GM21381 (cell line): ENCODE results near the gene SKOR1.

Experiments used
- ATAC-seq: cut with Tn5 transposase; IDR thresholded peaks from one replicate; pipeline ENCODE4 v1.9.1; 2021; ENCODE audit warnings: mild to moderate bottlenecking, moderate library complexity; ENCODE audit not compliant: unreplicated experiment

SKOR1 gene

GRCh38 chr15:67832031-67832551 lies 6.8 kb downstream of the SKOR1 start:
- ATAC-seq, result no peak

GRCh38 chr15:67832897-67833709 lies 7.8 kb downstream of the SKOR1 start:
- no peak for ATAC-seq

- ATAC-seq, result no peak
Observed at GRCh38 chr15:67833710-67834511, 8.6 kb downstream of the SKOR1 start.

- no peak for ATAC-seq
Observed at GRCh38 chr15:67834581-67835296, 9.4 kb downstream of the SKOR1 start.

DNA sequence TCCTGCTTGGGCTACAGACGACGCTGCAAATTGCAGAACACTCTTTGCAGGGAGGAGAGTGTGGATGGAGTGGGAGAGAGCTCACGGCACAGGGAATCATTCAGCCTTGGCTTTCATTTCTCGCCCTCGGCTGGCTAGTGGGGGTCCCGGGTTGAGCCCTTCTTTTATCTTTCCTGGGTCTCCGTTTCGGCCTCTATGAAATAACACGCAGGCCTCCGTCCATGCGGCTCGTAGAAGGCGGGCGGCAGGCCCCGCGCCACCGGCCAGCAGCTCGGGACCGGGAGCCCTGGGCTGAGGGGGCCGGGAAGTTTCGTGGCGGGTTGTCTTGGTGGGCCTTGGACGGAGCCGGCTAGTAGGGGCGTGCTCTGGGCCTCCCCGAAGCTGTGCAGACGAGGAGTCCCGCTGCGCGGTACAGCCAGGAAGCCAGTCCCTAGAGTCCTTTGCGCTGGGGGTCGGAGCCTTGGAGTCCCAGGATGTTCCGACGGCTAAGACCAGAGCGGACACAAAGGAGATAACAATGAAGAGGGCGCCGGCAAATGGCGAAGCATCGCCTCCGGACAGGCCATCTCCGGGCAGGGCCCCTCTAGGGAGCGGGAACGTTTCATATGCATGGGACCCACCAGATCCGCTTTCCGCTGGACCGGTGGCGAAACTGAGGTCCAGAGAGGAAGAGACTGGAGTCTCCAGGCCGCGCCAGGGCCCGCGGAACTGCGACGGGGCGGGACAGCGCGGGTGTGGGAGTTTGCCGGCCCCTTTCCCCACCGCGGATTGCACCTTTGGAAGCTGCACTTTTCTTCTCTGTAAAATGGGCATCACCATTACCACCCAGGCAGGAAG lies 10.2 kb downstream of the SKOR1 start:
- ATAC-seq, result no peak

DNA sequence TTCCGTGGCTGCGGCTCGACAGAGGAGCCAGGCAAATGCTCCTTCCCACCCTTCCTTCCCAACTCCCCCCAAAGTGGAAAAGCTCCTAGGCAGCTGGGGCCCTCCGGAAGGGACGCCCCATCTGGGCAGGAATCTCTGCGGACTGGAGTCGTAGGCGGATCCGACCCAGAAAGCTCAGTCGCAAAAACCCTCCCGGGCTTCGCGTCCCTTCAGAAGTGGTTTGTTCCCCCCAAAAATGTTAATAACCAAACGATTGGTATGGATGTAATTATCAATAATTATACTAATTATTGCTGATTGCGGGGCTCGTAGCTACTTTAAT lies 10.8 kb downstream of the SKOR1 start:
- ATAC-seq, result no peak

- ATAC-seq, result no peak
Observed at GRCh38 chr15:67836477-67836876, 11.2 kb downstream of the SKOR1 start.

- ATAC-seq, result no peak
Observed at GRCh38 chr15:67836955-67837354, 11.6 kb downstream of the SKOR1 start.

GRCh38 chr15:67838789-67839332 lies 13.6 kb downstream of the SKOR1 start:
- ATAC-seq, result no peak

DNA sequence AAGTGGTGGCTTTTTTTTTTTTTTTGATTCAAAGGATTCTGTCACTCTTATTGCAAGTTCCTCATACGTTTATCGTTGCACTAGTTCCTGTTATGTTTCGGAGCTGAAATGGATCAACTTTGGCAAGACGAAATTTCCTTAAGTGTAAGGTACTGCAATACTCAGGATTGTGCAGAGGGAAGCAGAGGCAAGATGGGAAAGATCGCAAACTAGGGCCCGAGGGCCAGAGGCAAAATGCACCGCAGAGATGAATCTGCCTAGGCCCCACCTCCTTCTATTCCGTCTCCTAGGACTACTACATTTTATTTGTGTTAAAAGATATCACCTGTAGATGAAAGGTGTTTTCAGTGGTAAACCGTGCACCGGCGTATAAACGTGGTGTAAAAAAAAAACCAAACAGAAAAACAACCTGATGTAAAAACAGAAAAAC lies 14.2 kb downstream of the SKOR1 start:
- ATAC-seq, result peak; percentile 7

- ATAC-seq, result peak; percentile 85
Observed at GRCh38 chr15:67839929-67840748, 14.8 kb downstream of the SKOR1 start, which contains the start of gene RNU6-1. RNU6-1 (minus strand) TSS chr15:67840045.

DNA sequence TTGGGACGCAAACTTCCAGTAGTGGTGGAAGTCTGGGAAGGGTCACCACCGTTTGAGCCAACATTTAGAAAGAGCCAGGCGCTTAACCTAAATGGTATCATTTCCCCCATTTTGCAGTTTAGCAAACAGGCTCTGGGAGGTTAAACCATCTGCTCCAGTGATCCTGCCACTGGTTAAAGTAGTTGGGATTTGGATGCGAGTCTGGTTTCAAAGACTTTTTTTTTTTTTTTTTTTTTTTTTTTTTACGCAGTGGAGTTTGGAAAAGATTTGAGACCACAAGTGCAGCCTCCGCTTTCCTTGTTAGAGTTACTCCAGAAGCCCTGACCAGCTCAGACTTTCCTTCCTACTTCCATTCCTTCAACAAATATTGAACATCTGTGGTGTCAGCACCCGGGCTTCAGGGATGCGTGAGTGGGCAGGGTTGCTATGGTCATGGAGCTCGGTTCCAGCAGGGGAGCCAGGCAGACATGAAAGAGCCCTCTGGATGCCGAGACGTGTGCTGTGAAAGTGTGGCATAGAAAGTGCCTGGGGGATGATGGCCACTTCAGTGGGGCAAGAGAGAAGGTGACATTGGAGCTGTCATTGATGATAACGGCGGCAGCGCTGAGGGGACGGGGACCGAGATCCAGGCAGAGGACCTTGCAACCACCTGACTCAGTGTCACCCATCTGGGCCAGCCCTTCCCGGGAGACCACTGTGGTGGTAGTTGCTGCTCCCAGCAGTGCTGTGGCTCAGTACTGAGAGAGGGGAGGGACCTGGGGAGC lies 15.6 kb downstream of the SKOR1 start:
- ATAC-seq, result no peak

GRCh38 chr15:67841513-67841762 lies 16.1 kb downstream of the SKOR1 start:
- ATAC-seq, result no peak

DNA sequence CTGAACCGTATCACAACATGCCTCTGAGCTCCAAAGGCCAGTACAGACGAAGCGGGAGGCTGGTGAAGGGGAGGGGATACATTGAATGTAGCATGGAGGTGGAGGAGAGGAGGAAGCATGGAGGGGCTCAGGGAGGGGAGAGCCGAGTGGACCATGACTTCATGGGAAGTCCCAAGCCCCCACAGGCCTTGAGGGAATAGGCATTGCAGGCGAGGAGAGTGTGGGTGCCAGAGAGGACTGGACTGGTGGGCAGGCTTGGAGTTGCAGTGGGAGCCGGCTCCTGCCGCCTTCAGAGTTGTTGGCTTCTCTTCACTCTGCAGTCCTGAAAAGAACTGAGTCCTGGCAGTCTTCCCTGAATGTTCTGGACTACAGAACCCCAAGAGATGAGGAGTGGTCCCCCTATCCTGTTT lies 17.8 kb downstream of the SKOR1 start:
- no peak for ATAC-seq

GRCh38 chr15:67843571-67844387 lies 18.5 kb downstream of the SKOR1 start:
- ATAC-seq, result no peak

- ATAC-seq, result no peak
Observed at GRCh38 chr15:67845974-67846373, 20.7 kb downstream of the SKOR1 start.

DNA sequence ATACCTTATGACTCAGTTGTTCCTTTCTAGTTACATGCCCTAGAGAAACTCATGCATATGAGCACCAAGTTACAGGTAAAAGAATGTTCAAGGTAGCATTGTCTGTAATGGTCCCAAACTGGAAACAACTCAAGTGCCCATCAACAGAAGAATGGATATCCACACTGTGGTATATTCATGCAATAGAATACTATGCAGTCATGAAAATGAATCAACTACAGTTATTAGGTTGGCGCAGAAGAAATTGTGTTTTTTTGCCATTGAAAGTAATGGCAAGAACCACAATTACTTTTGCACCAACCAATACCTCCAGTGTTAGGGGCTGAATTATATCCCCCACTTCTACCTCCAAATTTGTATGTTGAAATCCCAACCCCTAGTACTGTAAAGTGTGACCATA lies 24.2 kb downstream of the SKOR1 start:
- no peak for ATAC-seq

DNA sequence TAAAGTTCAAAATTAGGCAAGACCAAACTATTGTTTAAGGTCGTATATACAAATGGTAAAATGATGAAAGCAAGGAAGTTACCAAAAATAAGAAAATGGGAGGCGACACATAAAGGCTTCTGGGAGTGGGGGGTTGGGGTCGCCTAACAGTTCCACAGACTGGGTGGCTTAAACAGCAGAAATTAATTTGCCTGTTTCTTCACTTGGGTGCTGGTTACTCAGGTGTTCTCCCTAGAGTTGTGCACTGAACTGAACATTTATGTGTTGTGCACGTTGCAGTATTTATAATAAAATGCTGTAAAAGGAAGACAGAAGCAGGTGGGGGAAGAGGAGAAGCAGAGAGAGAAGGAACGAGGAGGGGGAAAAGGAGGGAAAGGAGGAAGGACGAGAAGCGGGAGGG lies 25.0 kb downstream of the SKOR1 start:
- ATAC-seq, result no peak
